GM13977 (cell line): Measurements from ENCODE around the gene PODXL2.

Experiments used
- DNase-seq: peaks from one replicate; pipeline ENCODE4 v3.0.0; 2012; ENCODE audit warnings: low spot score
- CTCF ChIP-seq: IDR thresholded peaks from 2 replicates; pipeline ENCODE4 v1.5.1; 2012; ENCODE audit warnings: mild to moderate bottlenecking, control low read depth; ENCODE audit not compliant: insufficient read depth; ENCODE audit errors: extremely low read depth, missing control alignments
- in situ Hi-C: fragments of 300-500 bp; cut with MboI; formaldehyde crosslinking; loops from one replicate; pipeline ENCODE4 v1.12.0; 2022; ENCODE audit warnings: low sequenced_read_pairs, low pct_unique_long_range_greater_than_20kb, mixed read lengths, inconsistent platforms; ENCODE audit not compliant: unreplicated experiment

PODXL2 gene

GRCh38 chr3:127606086-127606805 is 22.7 kb upstream of the PODXL2 start:
- TF ChIP-seq CTCF: no peak
- DNase-seq: no peak
- in situ Hi-C loops: no loop called here

DNA sequence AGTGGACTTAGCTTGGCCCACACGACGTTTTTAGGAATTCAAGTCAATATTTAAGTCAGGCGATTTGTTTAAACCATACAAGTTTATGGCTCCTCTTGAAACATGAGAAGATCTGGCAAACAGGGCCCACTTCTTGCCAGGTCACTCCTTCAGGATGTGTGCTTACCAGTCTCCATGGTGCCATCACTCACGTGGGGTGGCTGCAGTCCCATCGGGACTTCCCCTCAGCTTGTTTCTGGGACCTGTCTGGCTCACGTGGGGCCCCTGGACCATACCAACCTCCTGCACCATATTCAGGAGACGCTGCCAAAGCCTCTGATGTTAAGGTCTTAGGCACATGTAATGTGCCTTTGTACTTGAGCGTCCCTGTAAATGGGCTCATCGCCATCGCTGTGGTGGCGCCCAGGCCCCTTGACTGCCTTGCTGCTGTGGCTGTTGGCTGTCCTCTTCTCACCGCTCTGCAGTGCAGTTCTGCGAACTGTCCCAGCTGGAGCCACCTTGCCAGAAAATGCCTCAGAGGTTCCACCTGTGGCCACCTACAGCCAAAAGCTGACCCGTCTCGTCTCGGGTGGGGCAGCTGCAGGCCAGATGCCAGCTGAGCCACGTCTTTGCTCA is 21.9 kb upstream of the PODXL2 start:
- no peak for TF ChIP-seq CTCF
- in situ Hi-C loops: no loop called here
- no peak for DNase-seq

DNA sequence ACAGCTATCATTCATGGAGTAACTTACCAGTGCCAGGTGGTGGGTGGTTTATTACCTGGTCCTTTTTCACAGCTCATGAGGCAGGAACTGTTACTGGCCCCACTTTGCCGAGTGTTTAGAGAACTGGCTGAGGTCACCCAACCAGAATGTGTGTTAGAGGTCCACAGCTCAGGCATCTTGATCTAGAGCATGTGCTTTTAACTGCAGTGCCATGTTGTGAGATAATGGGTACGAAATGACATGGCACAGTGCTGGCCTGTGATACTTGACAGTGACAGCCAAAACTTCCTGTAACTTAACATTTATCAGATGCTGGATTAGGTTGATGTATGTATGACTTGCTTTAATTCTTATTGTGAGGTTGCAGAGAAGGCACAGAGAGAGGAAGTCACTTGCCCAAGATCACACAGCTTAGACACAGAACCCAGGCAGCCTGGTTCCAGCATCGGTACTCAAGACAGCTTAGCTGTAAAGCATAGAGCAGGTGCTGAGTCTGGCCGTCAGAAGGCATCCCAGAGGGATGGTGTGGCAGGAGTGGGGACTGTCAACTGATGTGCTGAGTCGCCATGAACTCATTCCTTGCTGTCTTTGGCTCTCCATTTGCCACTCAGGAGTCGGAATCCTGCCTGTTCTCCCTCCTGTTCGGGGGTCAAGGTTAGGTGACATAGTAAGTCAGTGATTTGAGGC is 21.2 kb upstream of the PODXL2 start:
- in situ Hi-C loops: no loop called here

DNA sequence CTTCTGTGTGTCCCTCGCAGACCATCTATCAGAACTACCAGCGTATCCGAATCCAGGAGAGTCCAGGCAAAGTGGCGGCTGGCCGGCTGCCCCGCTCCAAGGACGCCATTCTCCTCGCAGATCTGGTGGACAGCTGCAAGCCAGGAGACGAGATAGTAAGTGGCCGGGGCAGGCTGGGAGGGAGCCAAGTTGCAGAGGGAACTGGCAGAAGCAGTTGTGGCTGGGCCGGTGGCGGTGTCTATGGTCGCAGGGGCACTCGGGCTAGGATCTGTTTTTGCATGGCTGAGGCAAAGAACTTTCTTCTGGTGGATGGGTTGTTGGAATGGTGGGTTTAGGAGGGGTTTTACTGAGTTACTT is 20.6 kb upstream of the PODXL2 start:
- no peak for DNase-seq
- TF ChIP-seq CTCF: no peak
- in situ Hi-C loops: no loop called here

More for the DNA sequence above, 21.2 kb upstream of the PODXL2 start:
- DNase-seq: no peak
- no peak for TF ChIP-seq CTCF

DNA sequence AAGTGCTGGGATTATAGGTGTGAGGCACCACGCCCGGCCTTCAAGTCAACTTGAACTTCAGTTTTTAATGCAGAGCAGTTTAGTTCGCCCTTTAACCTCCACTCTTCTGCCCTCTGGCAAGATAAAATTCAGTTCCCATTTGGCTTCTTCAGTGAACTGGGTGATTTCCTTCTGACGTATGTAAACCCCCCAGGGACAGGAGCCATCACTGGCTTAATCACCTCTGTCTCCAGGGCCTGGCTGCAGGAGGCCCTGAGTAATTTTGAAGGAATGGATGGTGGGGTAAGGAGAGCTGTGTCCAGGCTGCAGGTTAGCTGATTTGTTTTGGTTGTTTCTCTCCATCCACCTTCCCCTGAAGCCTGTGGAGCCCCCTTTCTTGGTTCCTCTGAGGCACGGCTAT is 18.9 kb upstream of the PODXL2 start:
- in situ Hi-C loops: no loop called here
- TF ChIP-seq CTCF: no peak
- no peak for DNase-seq

DNA sequence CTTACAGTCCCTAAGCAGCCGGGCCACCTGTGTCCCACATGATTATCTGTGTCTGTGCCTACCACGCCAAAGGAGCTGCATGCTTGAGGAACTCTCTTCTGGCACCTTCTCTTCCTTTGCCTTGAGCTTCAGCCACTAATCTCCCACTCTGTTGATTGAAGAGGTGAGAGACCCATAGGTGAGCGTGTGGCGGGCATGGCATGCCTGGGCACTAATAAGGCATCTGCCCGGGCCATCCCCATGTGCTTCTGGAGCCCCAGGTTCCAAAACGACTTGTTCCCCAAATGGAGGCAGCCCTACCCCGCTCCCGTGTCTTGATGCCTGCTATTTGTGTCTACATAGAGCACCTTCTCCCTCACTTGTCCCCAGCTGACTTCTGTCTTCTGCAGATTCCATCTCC is 17.7 kb upstream of the PODXL2 start:
- no peak for TF ChIP-seq CTCF
- in situ Hi-C loops: no loop called here
- DNase-seq: no peak
